ENCODE data around the gene TMEM79.
"Not testable (repeated sequence)": the region's sequence is repeated elsewhere in the genome, so short reads cannot be mapped to it uniquely, and the experiment has no call there.

The TMEM79 gene

DNA sequence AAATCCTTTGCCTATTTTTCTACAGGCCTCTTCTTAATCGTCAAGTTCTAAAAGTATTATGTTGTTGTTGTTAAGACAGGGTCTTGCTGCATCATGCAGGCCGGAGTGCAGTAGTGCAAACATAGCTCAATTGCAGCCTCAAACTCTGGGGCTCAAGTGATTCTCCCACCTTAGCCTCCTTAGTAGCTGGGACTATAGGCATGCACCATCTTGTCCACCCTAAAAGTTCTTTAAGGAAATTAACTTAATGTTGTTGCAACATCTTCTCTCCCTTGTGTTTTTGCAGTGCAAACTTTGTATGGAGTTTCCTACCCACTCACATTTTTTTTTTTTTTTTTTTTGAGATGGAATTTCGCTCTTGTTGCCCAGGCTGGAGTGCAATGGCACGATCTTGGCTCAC lies 19.1 kb downstream of the TMEM79 start:
- no peak for DNase-seq (ENCODE audit: low read depth in 2 of 2)

DNA sequence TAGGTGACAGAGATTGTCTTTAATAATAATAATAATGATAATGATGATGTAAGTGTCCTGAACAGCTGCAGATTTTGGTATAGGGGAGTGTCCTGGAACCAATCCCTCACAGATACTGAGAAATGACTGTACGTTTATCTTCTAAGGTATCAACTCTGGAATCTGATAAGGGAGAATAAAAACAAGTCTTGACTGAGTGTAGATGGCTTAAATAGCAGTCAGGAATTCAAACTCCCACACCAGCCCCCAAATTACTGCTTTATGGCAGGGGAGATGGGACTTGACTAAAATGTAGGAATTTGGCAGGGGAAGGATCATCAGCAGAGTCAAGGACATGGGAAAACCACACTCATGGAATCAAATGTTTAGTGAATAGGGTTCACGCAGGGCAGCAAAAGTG lies 21.1 kb downstream of the TMEM79 start:
- no peak for DNase-seq (ENCODE audit: low read depth in 2 of 2)

DNA sequence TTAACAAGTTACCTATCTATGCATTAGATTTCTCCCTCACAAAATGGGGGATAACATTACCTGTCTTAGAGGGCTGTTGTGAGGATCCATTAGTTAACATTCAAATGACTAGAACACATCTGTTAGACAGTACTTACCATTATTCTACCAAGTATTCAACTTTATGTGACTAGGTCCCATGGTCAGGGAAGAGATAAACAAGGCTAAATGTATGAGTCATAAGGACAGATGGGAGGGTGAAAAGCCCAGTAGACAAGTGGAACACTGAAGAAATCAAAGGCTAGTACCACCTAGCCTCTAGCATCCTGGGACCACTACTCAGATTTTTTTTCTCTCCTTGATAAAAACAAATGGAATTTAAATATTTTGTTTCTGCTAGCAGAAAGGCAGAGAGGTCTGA lies 24.0 kb downstream of the TMEM79 start:
- DNase-seq (ENCODE audit: low read depth in 2 of 2), result no peak

DNA sequence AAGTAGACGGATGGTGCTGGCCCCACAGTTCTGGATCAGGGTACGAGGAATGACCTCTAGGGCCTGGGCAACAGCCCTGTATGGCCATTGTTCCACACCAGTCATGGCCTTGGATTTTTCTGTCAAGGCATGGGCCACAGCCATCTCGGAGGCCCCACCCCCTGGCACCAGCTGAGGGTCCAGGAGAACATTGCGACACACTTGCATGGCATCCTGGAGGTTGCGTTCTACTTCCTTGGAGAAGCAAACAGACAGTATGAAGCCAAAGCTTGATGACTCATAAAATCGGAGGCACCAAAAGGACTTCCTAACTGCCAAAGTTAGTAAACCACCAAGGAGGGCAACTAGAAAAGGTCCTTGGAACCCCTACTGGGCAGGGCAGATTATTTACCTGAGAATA lies 26.8 kb downstream of the TMEM79 start:
- DNase-seq (ENCODE audit: low read depth in 2 of 2), result no peak

DNA sequence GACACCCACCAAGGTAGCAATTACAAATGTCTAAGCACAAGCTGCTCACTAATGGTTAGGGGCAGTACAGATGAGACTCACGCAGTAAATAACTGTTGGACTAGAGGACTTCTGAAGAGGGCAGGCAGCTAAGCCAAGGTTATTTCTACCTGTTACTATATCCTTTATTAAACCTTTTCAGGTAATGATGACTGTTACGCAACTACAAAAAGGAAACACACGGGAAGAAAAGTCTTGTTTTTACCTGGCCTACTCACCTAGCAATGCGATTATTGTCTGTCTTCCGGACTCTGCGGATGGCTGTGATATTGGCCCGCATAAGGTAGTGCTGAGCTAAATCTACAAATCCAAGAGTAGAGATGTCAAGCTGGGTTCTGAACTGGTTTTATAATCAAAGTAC lies 32.8 kb downstream of the TMEM79 start:
- DNase-seq (ENCODE audit: low read depth in 2 of 2), result no peak

DNA sequence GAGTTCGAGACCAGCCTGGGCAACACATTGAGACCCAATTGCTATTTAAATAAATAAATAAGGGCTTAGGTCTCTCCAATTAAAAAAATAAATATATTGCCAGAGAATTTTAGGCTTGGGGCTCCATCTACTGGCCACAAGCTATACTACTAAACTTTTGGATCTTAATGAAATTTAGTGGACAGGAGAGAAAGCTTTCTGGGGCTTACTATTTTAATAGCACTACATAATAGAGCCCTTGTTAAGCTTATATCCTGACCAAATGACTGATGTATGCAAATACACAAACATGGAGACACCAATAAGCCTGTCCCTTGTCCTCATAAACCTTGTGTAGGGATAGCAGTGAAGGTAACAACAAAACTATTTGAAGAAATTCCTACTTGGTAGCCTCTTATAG lies 35.5 kb downstream of the TMEM79 start:
- no peak for DNase-seq (ENCODE audit: low read depth in 2 of 2)

DNA sequence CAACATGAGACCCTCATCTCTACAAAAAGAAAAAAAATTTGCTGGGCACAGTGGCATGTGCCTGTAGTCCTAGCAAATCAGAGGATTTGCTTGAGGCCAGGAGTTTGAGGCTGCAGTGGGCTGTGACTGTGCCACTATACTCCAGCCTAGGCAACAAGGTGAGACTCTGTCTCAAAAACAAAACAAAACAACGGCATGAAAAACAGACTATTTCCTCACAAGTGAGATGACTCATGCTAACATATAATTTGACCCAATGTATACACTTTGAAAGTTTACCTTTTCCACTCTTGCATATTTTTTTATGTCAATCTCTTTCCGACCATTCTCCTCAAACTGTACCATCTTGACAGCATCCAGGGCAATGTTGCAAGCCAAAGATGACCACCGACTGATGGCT lies 36.4 kb downstream of the TMEM79 start:
- no peak for DNase-seq (ENCODE audit: low read depth in 2 of 2)

DNA sequence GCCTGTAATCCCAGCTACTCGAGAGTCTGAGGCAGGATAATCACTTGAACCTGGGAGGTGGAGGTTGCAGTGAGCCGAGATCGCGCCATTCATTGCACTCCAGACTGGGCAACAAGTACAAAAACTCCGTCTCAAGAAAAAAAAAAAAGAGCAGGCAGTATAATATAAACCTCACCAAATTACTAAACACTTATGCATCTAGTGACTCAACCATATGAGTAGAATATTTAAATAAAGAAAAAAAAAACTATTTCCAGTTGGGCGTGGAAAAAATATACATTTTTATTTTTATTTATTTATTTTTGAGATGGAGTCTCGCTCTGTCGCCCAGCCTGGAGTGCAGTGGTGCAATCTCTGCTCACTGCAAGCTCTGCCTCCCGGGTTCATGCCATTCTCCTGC lies 39.1 kb downstream of the TMEM79 start:
- not testable (repeated sequence) for DNase-seq (ENCODE audit: low read depth in 2 of 2)

DNA sequence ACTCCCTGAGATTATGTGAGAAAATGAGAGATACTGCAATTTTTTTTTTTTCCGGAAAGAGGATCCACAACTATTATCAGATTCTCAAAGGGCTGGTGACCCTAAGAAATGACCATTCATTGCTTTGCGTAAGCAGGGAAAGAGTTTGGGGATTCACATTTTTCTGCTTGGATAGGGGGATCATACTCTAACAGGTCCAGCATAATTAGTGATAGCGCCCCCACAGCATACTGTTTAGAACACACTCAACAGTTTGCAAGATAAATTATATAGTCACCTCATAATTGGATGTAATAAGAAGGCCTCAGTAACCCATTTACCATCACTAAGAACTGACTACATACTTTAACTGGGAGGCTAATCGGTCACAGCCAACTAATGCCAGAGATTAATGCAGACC lies 52.1 kb downstream of the TMEM79 start:
- DNase-seq (ENCODE audit: low read depth in 2 of 2), result no peak

DNA sequence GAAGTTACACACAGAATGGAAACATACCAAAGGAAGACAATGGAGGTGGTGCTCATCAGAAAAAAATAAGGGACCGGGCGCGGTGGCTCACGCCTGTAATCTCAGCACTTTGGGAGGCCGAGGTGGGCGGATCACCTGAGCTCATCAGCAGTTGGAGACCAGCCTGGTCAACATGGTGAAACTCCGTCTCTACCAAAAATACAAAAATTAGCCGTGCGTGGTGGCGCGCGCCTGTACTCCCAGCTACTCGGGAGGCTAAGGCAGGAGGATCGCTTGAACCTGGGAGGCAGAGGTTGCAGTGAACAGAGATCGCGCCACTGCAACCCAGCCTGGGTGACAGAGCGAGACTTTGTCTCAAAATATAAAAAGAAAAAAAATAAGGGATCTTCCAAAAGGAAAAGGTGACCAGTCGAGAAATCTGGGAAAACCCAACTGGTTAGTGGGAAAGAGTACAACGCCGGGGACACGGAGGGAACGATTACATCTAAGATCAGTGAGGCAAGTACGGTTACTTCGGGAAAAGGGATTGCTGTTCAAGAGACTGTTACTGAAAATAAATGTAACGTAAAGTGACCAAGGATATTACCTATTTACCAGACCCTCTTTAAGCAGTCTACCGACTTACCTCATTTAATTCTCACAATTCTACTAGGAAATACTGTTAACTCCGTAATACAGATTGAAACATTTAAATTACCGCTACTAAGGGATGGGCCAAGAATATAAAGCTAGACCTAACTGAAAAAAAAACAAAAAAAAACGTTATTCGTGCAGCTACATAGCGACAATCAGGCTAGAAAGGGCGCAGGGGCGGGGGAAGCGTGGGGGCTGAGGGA lies 53.1 kb downstream of the TMEM79 start:
- DNase-seq (ENCODE audit: low read depth in 2 of 2), result no peak

DNA sequence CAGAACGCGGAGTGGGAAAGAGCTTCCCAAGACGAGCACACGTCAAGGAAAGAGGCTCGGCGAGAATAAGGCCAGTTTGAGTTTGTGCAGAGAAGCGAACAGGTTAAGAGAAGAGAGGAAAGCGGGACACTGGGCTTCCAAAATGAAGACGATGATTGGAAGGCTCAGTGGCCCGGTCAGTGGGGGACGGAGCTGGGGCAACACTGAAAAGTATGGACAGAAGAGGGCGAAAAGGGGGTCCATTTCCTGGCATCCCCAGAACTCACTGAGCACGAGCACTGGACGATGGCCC lies 53.7 kb downstream of the TMEM79 start:
- DNase-seq (ENCODE audit: low read depth in 2 of 2), result peak in 1 of 2 donors; percentile 15

DNA sequence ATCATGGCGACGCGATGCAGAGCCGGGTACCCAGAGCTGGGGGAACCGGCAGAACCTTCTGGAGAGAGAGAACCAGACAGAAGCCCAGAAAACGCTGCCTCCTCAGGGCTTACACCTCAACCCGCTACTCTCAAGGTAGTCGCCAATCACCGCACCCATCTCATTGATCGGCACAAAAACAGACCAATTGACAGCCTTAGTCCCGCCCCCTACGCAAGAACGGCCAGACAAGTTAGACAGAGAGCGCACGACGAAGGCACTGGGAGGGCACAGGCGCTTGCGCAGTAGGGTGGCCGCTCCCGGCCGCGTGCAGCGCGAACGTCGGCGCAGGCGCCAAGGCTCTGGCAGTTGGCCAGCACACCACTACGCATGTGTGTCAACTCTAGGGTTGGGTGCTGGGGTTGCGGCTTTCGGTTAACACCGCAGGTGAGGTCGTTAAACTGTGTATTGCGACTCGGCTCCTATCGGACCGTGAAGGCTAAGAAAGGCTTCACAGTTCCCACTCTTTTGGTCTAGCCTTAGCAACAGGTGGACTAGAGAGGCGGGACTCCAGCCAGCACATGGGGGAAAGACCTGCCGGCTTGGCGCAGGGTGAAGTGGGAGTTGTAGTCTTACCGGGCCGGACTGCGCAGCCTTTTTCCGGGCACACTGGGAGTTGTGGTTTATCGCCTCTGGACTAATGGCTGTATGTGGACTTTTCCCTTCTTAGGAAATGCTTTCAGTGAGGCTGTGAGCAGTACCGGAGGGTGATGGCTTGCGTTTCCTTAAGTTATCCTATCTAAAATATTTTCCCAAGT lies 54.3 kb downstream of the TMEM79 start, which contains the start of the genes CCT3 and TSACC:
Gene CCT3 (minus strand): TSS at position 113 of the 797 bp plus-strand sequence. CDS start 108 bp downstream, at position 5.
Gene TSACC (plus strand): TSS at position 347 of the 797 bp plus-strand sequence. CDS start 1,232 bp downstream, outside the sequence.
- DNase-seq (ENCODE audit: low read depth in 2 of 2), result peak; percentile 97

Data from stimulated activated CD4-positive, alpha-beta T cell treated with anti-CD3 and anti-CD28 coated beads, Interleukin-1b, Interleukin-23, amount 100 ng/mL, for 1 hour (primary cell).